UCSD-AML1 (cell line): Measurements from ENCODE around the gene LCE1F.

Experiments
- DNase-seq: peaks from one replicate; lab custom pipeline; 2025; ENCODE audit not compliant: unreplicated experiment; lab: John Stamatoyannopoulos, UW

The LCE1F gene

DNA sequence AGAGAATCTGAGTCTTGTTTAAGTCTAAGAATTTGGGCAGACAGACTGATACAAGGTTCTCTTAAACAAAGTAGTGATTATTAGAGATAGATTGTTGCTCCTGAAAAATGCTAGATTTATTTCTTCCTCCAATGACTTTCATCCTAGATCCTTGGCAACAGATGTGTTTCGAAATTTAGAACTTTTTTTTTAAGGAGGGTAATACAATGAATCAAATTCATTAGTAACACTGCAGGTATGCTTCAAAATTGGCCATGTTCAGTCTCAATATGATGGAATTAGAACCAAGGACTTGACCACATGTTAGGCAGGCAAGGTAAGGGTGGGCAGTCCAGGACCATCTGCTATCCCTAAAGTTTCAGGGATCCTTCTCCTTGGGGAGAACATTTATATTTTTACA, 4.5 kb upstream of the LCE1F start:
- DNase-seq, result no peak

- DNase-seq, result no peak
These were observed 1.4 kb downstream of the LCE1F start for GRCh38 chr1:152776361-152776760.

- no peak for DNase-seq
These were observed 2.7 kb downstream of the LCE1F start for GRCh38 chr1:152777510-152778137.

DNA sequence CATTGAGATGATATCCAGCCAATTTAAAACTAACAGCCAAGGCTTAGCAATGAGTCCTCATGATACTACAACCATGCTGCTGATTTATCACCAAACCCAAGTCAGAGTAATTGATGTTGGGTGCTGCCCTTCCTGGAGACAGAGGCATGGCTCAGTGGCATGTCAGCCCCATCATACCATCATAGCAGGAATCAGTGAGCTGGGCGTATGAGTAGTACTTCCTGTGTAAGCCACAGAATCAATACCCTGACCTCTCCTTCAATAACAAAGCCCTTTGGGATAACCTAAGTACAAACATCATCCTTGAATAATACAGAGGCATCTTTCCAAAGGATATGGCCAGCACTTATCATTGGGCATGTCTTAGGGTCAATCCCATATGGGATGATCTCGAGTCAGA, 8.2 kb downstream of the LCE1F start:
- no peak for DNase-seq

DNA sequence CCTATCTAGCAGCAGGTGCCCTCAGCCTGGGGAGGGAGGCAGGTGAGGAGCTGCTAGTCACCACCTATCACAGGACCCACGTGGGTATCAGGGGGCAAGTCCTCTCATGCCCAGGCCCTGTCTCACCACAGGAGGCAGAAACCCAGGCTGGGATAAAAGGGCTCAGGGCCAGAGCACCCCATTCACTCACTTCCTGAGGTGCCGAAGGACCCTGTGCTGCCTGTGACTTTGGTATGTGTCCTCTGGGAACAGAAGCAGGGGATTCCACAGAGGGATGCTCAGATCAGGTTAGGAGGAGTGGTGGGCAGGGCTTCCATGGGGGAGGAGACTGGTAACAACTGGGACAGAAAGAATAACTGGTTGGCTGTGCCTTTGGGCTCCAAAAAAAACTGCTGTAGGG, 11.1 kb downstream of the LCE1F start, which contains the start of gene LCE1E:
TSS of gene LCE1E (plus strand) at position 181 of the 400 bp plus-strand sequence. CDS start 1,043 bp downstream, outside the sequence.
- no peak for DNase-seq

DNA sequence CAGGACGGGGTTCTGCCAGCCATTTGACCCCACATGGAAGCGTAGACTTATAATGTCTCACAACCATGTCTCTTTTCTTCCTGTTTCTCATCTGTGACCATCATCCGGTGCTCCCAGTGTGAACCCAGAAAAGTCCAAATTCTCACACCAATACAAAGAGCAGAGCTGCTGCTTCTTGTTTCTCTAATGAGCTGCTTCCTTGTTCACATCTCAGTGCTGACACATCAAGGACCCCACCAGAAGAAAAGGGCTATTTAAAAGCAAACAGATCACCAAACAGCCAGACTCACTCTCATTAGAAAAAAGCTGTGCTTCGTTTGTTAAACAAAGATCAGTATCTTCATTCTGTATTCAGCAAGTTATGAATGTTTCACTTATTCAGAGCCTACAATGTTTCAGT, 20.7 kb downstream of the LCE1F start:
- no peak for DNase-seq

DNA sequence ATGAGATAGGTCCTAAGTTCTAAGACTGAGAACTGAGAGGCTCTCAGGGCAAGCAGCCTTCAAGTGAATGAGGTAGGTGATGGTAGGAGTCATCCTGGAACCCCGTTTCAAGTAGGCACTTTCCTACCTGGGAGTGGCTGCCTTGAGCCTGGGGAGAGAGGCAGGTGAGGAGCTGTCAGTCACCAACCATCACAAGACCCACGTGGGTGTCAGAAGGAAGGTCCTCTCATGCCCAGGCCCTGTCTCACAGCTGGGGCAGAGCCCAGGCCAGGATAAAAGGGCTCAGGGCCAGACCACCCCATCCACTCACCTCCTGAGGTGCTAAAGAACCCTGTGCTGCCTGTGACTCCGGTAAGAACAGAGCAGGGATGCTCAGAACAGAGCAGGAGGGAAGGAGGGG, 21.5 kb downstream of the LCE1F start, which contains the start of gene LCE1D:
TSS of gene LCE1D (plus strand) at position 301 of the 400 bp plus-strand sequence. CDS start 1,074 bp downstream, outside the sequence.
- no peak for DNase-seq

- DNase-seq, result no peak
These were observed 26.4 kb downstream of the LCE1F start for GRCh38 chr1:152801333-152801732.

GRCh38 chr1:152806576-152806975, 31.6 kb downstream of the LCE1F start, which contains the start of gene LCE1C:
TSS of gene LCE1C (minus strand) at chr1:152806651. CDS start at chr1:152805478, 1,173 bp downstream.
- DNase-seq, result no peak

- DNase-seq, result no peak
These were observed 36.1 kb downstream of the LCE1F start for GRCh38 chr1:152811050-152811449.

GRCh38 chr1:152811671-152812070, 36.7 kb downstream of the LCE1F start, which contains the start of gene LCE1B:
TSS of gene LCE1B (plus strand) at chr1:152811971. CDS start at chr1:152812447, 476 bp downstream.
- no peak for DNase-seq

DNA sequence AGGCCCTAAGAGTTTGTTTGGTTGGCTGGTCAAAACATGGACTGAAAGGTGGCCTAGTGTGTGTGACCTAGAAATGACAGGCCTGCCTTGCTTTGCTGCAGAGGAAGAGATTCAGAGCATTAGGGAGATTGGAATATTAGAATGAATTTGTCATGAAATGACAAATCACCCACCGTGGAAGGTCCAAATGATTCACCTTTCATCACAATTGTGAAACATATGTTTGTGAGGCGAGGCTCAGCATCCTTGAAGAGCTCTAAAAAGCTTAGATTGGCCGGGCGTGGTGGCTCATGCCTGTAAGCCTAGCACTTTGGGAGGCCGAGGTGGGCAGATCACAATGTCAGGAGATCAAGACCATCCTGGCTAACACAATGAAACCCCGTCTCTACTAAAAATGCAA, 42.4 kb downstream of the LCE1F start:
- no peak for DNase-seq

GRCh38 chr1:152823294-152823693, 48.4 kb downstream of the LCE1F start:
- no peak for DNase-seq

GRCh38 chr1:152824964-152825363, 50.0 kb downstream of the LCE1F start:
- DNase-seq, result no peak
